ENCODE data around the gene CDH16.
A peak's percentile ranks its signal among the peaks of the same experiment; 100 is the strongest.
"Not testable (repeated sequence)": the region's sequence is repeated elsewhere in the genome, so short reads cannot be mapped to it uniquely, and the experiment has no call there.

Gene CDH16

DNA sequence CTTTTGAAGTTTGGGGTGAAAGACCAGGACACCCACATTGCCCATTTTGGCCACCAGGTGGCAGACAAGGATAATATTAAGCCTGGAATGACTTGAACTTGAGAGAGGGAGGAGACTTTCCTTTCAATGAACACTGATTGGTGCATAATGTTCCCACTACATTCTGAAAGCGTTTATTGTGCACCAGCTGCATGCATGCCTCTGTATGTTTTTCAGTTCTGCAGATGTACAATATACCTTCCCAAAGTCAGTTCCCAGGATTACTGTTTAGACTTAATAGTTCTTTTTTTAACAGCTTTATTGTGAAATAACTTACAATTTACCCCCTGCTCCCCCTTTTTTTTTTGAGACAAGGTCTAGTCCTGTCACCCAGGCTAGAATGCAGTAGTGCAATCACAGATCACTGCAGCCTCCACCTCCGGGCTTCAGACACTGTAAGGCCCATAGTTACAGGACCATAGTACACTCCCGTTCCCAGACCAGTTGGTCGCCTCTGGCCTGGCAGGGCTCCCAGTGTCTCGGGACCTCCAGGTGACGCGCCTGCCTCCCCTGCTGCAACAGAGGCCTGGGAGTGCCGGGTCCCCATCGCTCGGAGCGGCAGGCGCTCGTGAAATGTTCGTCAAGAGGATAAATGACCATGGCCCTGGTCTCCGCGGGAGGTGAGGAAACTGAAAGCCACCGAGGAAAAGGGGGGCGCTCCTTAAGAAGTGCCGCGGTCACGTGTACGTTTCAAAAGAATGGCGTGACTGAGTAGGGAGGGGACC lies 28.8 kb upstream of the CDH16 start:
- DNase-seq = peak; percentile 81 to 88

DNA sequence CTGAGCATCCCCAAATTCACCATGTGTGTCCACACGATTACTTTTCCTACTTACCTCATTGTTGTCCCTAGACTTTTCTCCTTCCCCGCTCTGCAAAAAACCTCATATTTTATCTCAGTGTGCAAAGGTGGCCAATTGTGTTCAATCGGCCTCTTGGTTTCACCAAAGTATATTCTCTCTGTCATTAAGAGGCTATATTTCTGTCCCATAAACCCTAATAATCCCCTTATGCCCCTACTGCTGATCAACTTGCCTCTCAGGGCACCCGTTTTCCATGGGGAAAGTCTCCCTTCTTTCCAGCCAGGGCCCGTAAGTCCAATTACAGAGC lies 28.3 kb upstream of the CDH16 start:
- no peak for DNase-seq

DNA sequence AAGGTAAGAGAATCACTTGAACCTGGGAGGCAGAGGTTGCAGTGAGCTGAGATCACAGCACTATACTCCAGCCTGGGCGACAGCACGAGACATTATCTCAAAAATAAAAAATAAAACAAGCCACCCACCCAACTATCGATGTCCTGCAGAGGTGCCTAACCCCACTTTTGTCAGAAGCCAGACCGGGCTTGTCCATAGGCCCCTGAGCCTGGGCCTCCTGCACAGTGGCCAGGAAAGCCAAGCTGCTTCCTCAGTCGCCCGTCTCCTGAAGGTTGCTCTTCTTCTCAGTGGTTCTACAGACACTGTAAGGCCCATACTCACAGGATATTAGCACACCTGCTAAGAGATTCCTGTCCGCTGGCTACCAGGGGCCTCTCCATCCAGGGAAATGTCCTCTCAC lies 27.9 kb upstream of the CDH16 start:
- DNase-seq = no peak

DNA sequence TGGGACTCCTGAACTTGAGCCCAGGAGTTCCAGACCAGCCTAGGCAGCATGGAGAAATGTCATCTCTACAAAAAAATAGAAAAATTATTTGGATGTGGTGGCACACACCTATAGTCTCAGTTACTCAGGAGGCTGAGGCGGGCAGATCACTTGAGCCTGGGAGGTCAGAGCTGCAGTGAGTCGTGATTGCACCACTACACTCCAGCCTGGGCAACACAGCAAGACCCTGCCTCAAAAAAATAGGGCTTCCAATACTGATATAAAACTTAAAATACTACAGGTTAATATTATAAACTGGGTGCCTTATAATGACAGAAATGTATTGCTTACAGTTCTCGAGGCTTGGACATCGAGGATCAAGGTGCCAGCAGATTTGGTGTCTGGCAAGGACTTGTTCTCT lies 27.3 kb upstream of the CDH16 start:
- DNase-seq = no peak

DNA sequence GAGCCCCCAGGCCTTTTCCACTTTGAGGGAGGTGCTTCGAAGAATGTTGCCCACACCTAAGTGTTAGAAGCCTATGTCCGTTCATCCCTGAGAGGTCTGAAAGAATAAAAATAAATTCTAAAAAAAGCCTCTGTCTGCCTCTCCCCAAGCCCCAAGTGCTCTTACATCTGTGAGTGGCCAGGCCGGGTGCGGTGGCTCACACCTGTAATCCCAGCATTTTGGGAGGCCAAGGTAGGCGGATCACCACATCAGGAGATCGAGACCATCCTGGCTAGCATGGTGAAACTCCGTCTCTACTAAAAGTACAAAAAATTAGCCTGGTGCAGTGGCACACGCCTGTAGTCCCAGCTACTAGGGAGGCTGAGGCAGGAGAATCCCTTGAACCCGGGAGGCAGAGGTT lies 26.3 kb upstream of the CDH16 start:
- DNase-seq = not testable (repeated sequence)

DNA sequence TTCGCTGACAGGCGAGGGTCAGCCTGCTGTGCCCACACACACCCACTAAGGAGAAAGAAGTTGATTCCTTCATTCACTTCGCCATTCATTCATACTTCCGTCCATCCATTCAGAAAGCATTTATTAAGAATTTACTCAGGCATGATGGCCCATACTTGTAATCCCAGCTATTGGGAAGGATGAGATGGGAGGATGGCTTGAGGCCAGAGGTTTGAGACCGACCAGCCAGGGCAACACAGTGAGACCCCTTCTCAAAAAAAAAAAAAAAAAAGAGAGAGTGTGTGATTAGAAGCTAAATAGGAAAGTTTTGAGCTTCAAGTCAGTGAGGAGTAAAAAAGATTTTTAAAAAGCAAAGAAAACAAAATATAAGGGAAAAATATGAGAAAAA lies 25.4 kb upstream of the CDH16 start:
- DNase-seq = no peak

DNA sequence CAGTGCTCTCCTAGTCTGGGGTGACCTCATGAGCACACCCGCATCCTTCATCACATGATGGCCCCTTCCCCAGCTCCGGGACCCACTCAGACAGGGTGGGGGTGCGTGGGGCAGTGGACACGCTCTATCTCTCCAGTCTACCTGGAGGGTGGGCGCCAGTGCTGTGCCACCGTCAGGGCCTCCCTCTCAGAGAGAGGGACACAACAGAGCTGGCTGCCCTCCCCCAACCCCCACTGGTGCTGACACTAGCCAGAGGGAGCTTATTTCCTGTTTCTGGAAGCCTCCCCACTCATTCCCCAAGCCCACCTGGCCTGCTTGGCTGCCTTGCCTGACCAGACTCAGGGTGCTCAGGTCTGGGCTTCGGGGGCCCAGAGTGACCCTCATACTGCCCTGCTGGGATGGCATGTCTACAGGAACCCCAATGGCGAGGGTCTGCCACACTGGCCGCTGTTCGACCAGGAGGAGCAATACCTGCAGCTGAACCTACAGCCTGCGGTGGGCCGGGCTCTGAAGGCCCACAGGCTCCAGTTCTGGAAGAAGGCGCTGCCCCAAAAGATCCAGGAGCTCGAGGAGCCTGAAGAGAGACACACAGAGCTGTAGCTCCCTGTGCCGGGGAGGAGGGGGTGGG lies 24.9 kb upstream of the CDH16 start:
- DNase-seq = no peak

DNA sequence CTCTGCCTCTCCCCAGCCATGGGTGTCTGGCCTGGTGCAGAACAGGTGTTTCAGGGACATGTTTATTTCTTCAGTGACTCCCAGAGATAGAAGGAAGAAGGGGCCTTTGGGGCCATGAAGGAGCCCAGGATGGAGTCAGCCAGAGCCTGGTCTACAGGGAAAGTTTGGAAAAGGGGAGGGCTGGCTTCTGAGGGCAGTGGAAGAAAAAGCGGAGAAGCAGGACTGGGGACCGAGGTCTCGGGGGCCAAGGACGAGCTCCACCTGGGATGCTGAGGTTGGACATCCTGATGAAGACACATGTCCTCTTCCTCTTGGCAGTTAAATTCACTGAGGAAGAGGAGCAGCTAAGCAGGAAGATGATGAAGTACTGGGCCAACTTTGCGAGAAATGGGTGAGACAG lies 24.3 kb upstream of the CDH16 start:
- DNase-seq = no peak

DNA sequence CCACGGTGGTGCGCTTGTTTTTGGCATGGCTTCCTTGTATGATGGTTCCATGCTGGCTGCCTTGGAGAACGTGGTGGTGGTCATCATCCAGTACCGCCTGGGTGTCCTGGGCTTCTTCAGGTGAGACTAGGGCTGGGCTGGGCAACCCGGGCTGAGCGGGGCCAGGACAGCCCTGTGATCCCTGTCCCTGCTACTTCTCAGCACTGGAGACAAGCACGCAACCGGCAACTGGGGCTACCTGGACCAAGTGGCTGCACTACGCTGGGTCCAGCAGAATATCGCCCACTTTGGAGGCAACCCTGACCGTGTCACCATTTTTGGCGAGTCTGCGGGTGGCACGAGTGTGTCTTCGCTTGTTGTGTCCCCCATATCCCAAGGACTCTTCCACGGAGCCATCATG lies 21.6 kb upstream of the CDH16 start:
- no peak for DNase-seq

DNA sequence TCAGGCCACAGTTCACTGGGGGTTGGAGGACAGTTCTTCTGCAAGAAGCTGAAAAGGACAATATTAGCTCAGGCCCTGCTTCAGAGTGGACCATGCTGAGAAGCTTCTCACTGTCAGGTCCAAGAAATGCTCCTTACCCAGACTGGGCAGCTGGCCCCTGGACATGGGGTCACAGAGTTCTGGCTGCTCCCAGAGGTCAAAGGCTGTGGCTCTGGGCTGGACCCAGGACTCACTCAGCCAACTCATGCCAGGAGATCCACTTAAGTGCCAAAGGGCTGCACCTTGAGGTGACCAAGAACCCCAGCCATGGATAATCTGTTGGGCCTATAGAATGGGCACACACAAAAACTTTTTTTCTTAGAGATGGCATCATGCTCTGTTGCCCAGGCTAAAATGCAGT lies 20.7 kb upstream of the CDH16 start:
- DNase-seq = no peak

DNA sequence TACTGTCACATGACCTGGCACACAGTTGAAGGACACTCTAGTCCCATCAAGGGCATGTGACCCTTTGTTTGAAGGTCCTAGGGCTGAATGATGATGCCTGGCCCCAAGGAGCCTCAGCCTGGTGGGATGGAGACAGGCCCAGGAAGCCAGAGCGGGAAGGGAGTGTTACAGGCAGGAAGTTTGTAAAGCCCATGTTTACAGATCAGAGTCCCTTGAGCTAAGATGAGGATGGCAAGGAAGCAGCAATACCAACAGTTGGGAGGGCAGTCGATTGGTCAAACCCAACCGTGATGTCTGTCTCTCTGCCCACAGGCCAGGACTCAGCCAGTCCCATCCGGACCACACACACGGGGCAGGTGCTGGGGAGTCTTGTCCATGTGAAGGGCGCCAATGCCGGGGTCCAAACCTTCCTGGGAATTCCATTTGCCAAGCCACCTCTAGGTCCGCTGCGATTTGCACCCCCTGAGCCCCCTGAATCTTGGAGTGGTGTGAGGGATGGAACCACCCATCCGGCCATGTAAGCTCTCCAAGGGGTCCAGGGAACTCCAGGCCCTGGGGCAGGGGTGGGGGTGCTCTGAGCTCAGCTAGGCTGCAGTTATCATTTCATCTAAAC lies 19.1 kb upstream of the CDH16 start:
- DNase-seq = no peak

DNA sequence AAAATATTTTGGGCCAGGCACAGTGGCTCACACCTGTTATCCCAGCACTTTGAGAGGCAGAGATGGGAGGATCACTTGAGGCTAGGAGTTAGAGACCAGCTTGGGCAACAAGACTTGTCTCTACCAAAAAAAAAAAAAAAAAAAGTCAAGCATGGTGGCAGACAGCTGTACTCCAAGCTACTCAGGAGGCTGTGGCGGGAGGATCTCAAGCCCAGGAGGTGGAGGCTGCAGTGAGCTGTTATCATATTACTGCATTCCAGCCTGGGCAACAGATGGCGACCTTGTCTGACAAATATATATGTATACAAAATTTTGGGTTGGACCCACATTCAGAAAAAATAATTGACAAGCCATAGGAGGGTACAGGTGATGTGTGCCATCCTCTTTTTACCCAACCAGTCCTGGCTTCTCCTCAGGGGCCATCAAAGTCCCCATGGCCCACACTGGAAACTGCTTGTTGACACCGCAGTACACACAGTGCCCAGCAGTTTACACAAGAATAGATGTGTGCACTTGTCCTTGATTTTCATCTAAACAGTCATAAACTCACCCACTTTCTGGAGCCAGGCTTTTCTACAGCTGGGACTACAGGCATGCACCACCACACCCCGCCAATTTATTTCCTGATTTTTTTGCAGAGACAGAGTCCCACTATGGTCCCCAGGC lies 18.3 kb upstream of the CDH16 start:
- no peak for DNase-seq

DNA sequence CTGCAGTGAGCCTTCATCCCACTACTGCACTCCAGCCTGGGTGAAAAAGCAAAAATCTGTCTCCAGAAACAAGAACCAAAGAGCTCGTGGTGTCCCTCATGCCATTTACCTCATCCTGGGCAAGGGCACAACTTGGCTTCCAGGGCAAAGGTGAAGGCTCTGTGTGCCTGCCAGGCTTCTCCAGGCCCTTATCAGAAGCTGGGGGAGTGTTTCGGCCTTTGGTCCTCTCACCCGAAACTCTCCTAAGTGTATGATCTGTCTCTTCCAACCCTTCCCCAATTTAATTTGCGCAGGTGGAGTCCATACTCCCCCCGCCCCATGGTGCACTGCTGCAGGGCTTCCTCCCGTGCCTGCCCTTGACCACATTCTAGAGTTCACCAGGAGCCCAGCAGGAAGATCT lies 17.8 kb upstream of the CDH16 start:
- DNase-seq = no peak

DNA sequence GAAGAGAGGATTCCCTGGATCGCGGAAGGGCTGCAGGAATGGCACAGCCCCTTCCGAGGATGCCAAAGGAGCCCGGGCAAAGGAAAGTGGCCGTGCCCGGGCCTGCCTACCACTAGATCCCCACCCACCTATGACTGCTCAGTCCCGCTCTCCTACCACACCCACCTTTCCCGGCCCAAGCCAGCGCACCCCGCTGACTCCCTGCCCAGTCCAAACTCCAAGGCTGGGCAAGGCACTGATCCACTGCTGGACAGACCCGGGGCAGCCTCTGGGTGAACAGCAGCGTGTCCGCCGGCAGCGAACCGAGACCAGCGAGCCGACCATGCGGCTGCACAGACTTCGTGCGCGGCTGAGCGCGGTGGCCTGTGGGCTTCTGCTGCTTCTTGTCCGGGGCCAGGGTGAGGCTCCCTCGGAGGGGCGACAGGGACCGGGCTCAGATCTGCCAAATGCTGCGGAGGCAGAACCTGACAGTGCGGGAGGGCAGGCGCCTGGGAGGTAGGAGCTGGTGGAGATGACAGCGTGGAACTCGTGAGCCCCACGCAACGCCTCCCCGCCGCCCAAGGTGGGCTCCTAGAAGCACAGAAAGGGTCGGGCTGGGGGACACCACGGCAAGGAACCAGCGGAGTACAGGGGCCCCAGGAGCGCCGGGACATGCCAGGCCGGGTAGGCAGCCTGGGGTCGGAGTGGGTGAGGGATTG lies 16.8 kb upstream of the CDH16 start, which contains the start of gene CES2:
Gene CES2 (plus strand): TSS at position 203 of the 698 bp plus-strand sequence. CDS start 120 bp downstream, at position 323.
- DNase-seq = no peak

DNA sequence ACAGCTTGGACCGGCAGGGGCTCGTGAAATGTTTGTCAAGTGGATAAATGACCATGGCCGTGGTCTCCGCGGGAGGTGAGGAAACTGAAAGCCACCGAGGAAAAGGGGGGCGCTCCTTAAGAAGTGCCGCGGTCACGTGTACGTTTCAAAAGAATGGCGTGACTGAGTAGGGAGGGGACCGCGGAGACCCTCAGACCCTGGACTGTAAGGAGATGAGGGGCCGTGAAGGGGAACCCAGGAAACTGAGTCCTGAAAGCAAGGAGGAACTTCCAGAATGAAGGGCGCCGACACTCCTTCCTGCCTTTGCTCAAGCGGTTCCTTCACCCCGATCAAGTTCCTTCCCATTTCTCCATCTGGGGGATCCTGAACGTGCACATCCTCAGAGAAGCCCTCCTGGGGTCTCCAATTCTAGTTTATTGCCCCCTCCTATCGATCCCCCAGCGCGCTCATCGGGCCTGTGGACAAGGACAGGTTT lies 16.2 kb upstream of the CDH16 start:
- not testable (repeated sequence) for DNase-seq

DNA sequence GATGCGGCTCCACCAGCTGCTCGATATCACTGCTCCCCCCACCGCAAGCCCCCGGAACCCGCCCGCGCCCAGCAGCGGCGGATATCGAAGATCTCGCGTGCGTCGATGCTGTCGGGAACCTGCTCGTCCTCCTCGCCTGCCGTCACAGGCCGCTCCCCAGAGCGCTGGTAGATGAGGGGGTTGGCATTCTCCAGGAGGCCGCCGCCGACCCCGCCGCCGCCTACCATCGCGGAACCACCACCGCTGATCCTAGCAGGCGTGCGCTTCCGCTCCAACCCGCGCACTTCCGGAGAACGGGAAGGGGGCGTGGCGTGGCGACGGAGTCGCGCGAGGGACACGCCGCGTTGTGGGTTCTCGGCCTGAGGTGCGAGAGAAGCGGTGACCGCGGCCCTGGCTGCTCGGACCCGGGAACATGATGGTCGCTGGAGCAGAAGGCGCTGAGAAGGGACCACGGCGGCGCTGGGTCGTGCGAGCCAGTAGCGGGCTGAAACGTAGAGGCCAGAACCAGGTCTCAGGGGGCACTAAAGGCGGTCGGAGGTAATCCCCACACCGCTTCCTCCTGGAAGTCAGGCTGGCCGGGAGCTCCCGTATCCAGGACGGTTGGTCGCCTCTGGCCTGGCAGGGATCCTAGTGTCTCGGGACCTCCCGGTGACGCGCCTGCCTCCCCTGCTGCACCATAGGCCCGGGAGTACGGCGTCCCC lies 15.6 kb upstream of the CDH16 start, which contains the start of gene CIAO2B:
Gene CIAO2B (minus strand): TSS at position 265 of the 701 bp plus-strand sequence. CDS start 38 bp downstream, at position 227.
- peak; percentile 89 for DNase-seq

DNA sequence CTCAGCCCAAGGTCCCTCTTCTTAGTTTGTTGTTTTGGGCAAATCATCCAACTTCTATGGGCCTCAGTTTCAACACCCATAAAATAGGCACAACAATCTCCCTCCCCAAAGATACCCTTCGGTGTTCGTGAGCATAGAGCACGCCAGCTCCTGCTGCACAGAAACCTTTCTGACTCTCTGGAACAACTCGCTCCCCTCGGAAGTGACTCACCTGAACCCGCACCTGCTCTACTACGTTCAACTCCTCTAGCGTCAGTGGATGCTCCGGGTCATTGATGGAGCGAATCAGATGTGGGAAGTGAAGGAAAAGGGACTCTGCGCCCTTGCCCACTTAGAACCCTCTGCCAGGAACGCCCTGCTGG lies 15.1 kb upstream of the CDH16 start:
- DNase-seq = no peak

DNA sequence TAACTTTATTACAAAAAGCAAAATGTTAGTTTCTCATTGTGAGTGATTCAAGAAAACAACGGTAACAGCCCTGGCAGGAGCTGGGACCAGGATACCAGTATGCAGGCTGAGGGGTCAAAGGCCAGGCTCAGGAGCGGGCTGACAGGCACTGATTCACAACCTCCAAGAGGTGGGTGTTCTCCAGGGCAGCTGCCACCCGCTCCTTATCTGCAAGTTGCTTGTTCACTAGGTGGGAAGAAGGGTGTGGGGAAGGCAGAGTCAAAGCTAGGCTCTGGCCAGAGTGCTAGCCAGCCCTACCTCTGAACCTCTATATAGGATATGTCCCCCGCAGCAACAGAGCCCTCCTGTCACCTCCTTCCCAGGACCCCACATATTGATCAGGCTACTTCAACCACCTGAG lies 13.4 kb upstream of the CDH16 start:
- DNase-seq = no peak

DNA sequence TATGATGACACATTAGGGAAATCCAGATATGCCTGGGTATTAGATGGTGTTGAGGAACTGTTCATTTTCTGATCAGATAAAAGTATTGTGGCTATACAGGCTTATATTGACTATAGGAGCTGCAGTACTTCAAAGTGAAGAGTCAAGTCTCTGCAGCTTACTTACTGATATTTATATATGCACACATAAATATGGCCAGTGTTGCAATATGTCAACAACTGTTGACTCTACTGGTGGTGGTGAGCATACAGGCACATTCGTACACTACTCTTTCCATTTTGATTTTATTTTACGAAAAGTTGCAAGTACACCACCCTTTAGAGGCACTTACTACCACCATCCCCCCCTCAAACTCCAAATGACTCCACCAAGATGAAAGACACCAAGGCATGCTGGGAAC lies 13.0 kb upstream of the CDH16 start:
- DNase-seq = no peak

DNA sequence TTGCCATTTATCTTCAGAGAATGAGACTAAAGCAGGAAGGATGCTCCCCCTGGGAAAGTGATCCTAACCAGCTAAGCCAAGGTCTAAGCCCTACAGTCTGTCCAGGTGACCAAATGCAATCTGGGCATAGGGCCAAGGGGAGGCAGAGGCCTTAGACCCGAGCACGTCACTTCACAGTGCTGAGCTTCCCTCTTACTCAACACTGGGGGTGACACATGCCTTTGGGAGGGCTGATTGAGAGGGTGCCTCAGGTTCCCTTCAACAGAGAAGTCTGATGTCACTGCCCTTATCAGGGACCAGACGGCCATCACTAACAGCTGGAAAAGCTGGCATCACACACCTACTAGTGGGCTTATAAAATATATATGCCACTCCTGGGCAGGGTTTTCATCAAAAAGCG lies 11.5 kb upstream of the CDH16 start:
- DNase-seq = no peak

DNA sequence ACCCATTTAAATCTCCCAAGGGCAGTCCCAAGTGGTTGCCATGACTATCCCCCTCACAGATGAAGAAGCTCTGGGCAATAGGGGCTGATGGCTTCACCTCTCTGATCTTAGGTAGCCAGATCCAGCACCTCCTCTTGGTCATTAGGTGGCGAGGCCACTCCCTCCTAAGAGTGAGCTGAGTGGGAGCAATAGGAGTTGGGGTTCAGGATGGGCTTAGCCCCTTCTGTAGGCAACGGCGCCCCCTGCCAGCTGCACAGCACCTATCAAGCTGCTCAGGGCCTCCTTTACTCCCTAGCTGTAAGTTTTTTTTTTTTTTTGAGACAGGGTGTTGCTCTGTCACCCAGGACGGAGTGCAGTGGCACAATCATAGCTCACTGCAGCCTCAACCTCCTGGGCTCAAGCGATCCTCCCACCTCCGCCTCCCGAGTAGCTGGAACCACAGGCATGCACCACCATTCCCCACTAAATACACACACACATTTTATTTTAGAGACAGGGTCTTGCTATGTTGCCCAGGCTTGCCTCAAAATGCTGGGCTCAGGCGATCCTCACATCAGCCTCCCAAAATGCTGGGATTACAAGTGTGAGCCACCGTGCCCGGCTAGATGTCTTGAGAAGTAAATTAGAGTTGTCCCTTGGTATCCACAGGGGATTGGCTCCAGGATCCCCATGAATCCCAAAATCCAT lies 10.2 kb upstream of the CDH16 start:
- peak; percentile 17 to 30 for DNase-seq
